Stimulated activated CD4-positive, alpha-beta T cell treated with anti-CD3 and anti-CD28 coated beads, TNF-alpha, amount 100 ng/mL, for 24 hours (primary cell): ENCODE data around the gene ABI2.
"Not testable (repeated sequence)": the region's sequence is repeated elsewhere in the genome, so short reads cannot be mapped to it uniquely, and the experiment has no call there.

Experiments used
- DNase-seq, 3 experiments: peaks; one replicate each; pipeline ENCODE4 v3.0.0-alpha.2; 2020; ENCODE audit warnings: low read depth in 3 of 3

ABI2 gene

DNA sequence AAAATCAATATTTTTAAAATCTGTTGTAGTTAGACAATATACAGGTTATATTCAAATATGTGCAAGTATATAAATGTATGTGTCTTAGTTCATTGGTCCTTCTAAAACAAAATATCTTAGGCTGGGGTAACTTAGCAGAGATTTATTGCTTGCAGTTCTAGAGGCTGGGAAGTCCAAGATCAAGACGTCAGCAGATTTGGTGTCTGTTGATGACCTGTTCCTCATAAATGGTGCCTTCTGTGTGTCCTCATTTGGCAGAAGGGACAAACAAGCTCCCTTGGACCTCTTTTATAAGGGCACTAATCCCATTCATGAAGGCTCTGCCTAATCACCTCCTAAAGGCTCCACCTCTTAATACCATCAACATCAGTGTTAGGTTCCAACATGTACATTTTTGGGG is 31.3 kb downstream of the ABI2 start:
- no peak for DNase-seq

DNA sequence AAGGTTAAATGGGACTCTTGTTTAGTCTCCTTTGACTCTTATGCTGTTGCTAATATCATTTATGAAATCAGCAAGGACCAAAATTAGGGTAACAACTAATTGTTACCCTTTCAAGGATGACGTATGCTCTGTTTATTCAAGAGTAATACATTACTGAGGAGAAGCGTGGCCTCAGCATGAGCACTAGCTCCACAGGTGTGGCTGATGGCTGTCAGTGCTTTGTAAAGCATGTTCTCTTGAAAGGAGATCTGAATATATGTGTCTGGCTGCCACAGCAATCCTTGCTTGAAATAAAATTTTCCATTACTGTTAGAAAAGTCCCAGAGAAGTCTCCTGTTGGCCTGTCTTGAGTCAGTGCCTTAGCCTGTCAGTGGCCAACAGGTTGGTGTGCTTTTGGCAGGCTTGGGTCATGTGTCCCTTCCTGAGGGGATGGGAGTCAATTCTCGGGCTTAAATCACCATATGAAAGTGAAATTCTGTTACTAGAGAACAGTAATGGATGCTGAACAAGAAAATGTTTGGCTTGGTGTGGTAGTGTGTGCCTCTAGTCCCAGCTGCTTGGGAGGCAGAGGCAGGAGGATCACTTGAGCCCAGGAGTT is 32.7 kb downstream of the ABI2 start:
- DNase-seq: no peak

DNA sequence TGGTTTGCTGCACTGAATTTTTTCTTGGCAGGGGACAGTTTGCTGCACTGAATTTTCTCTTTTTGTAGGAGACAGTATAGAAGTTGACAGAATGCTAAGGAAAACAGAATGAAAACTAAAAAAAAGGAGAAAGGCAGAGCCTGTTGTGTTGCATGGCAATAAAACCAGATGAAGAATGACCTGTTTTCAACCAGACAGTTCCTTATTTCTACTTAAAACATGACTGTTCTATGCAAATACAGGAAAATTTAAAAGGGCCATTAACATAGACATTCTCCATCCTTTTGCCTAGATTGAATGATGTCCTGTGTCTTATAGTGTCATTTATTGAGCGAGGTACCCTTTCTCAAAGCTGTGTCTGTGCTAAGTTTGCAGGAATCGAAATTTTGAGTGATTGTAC is 33.3 kb downstream of the ABI2 start:
- DNase-seq: no peak

DNA sequence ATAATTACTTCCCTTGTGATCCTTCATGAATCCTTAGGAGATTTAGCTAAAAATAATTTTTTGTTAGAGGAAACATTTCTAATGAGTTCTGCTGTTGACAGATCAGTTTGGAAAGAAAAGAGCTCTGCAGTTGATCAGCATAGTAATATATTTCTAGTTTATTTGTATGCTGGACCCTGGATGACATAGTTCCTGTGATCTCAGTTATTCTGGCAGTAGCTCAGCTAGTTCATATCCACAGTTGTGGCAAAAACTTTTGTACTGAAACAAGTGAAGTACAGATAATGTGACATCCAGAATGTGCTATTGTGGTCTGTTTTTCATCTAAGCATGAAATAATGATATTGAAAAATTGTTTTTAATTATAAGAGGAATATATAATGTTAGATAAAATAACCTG is 33.7 kb downstream of the ABI2 start:
- no peak for DNase-seq

DNA sequence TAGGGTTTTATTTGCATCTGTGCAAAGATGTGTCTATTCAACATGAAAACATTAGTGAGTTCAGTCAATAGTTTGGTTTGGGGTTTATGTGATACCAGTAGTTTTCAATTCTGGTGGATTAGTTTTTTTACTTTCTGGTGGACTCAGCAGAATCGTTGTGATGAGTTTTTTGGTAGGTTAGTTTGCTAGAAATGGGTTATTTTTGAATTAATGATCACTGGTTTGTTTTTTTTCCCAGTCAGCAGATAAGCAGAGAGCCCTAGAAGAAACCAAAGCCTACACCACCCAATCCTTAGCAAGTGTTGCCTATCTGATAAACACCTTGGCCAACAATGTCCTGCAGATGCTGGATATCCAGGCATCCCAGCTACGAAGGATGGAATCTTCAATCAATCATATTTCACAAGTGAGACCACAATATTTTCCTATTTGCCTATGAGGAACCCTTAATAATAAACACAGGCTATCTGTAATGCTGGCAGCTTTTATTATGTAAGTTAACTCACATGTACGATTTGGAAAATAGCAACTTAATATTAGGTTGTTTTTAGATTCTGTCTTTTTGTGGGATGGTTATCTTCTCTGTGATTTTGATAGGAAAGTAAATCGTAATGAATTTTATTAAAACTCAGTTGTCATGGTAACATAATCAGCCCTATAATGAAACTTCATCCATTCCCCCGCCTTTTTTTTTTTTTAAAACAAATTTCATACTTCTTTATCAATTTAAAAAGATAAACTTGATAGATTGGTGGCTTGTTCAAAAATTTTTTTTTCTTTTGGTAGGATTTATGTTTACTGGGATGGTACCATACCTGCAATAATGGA is 38.7 kb downstream of the ABI2 start:
- no peak for DNase-seq

DNA sequence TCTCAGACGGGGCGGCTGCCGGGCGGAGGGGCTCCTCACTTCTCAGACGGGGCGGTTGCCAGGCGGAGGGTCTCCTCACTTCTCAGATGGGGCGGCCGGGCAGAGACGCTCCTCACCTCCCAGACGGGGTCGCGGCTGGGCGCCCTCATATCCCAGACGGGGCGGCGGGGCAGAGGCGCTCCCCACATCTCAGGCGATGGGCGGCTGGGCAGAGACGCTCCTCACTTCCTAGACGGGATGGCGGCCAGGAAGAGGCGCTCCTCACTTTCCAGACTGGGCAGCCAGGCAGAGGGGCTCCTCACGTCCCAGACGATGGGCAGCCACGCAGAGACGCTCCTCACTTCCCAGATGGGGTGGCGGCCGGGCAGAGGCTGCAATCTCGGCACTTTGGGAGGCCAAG is 44.5 kb downstream of the ABI2 start:
- DNase-seq: not testable (repeated sequence)

DNA sequence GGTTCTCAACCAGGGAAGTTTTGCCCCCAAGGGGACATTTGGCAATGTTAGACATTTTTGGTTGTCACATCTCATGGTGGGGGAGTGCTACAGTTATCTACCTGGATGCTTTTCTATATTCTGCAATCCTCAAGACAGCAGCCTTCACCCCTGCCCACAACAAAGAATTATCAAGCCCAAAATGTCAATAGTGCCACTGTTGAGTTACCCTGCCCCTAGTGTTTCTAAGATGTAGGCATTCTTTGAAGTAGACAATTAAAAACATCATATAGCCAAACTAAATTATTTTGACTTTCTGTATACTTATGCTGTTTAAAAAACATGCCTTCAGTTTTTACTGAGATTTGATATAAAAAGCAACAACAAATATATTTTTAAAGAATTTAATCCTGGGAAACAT is 48.0 kb downstream of the ABI2 start:
- no peak for DNase-seq

DNA sequence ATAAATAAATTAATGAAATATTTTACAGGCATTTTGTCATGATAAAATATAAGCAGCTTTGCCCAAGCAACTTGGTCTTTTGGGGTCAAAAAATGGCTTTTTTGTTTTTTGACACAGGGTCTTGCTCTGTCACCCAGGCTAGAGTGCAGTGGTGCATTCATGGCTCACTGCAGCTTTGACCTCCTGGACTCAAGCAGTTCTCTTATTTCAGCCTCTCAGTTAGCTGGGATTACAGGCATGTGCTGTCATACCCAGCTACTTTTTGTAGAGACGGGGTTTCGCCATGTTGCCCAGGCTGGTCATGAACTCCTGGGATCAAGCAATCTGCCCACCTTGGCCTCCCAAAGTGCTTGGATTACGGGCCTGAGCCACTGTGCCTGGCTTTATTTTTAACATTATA is 51.0 kb downstream of the ABI2 start:
- no peak for DNase-seq

DNA sequence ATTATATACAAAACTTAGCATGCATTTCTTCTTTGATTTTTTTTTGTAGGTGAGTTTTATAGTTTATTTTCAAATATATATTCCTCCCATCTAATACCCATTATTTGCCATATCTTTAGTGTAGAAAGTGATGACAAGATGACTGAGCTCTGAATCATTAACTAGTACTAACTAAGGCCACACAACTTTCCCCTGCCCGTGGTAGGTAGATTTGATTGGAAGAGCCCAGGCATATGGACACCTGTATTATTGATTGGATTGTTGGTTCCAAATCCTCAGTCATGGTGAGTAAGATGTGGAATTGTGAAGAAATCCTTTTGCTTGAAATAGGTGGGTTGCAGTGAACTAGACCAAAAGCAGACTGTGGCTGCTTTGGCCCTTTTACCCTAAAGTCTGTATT is 54.8 kb downstream of the ABI2 start:
- DNase-seq: no peak

DNA sequence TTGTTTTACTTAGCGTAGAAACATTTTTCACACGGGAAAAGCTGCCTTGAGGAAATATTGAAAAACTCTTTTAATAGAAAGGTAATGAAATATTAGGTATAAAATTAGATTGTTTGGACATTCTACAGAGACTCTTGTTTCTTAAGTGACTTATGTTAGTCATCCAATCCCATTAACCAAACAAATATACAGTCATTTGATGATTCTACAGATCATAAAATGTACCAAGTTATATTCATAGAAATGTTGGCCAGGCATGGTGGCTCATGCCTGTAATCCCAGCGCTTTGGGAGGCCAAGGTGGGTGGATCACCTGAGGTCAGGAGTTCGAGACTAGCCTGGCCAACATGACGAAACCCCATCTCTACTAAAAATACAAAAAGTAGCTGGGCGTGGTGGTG is 60.0 kb downstream of the ABI2 start:
- not testable (repeated sequence) for DNase-seq

DNA sequence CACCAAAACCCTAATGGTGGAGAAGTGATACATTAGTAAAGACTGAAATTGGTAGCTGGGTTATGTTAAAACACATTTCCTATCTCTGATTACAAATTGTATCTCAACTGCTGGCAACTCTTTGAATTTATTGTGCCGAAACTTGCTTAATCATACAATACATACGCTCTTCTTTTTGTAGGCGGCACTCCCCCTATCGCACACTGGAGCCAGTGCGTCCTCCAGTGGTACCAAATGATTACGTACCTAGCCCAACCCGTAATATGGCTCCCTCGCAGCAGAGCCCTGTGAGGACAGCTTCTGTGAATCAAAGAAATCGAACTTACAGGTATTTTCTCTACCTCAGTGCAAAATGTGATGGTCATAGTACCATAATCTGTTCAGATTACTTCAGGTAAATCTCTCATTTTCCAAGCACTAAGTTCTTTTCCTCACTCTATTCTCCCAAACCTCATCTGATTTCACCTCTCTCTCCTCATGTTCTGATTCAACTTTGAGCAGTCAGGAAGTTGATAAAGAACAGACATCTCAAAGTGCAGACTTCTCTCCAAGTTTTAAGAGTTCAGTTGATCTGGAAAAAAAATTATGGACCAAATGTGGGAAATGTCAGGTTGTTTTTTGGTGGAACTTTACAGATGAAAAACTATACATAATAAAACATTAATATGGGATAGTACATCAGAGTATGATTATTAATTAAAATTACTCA is 66.5 kb downstream of the ABI2 start:
- no peak for DNase-seq

DNA sequence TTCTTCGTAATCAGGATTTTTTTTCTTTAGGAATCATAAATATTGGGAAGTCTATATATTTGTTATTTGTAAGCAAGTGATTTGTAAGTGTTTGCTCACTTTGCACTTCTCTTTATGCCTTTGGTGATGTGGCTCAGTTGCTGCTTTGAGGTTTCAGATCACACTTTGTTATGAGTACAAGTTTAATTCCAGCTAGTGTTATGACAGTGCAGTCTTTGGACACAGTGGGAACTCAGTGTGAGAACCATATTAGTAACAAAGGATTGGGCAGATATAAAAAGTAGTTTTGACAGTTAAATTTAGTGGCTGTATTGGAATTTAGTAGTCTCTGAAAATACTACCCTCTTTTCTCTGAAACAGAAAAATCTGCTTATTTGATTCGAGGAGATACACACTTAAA is 67.7 kb downstream of the ABI2 start:
- DNase-seq: no peak

DNA sequence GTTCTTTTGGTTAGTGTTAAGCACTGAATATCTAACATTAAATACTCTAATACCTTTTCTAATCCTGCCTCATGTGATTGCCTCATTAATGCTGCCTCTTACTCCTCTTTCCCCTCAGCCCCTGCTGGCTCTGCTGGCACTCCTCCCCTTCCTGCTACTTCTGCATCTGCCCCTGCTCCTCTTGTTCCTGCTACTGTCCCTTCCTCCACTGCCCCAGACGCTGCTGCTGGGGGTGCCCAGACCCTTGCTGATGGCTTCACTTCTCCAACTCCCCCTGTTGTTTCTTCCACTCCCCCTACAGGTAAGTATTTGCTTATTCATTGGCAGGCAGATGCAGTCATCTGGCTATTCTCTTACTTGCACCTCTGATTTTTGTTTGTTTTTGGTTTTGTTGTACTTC is 68.5 kb downstream of the ABI2 start:
- DNase-seq: no peak

DNA sequence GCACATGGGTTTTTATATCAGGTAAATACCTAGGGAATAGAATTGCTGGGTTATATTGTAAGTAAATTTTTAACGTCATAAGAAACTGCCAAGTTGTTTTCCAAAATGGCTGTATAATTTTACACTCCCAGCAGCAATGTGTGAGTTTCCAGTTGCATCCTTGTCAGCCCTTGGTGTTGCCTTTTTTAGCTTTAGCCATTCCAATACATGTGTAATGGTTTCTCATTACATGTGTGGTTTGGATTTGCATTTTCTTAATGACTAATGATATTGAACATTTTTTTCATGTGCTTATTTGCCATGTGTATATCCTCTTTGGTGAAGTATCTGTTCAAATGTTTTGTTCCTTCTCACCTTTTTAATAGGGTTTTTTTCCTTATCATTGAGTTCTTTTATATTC is 70.8 kb downstream of the ABI2 start:
- DNase-seq: no peak

DNA sequence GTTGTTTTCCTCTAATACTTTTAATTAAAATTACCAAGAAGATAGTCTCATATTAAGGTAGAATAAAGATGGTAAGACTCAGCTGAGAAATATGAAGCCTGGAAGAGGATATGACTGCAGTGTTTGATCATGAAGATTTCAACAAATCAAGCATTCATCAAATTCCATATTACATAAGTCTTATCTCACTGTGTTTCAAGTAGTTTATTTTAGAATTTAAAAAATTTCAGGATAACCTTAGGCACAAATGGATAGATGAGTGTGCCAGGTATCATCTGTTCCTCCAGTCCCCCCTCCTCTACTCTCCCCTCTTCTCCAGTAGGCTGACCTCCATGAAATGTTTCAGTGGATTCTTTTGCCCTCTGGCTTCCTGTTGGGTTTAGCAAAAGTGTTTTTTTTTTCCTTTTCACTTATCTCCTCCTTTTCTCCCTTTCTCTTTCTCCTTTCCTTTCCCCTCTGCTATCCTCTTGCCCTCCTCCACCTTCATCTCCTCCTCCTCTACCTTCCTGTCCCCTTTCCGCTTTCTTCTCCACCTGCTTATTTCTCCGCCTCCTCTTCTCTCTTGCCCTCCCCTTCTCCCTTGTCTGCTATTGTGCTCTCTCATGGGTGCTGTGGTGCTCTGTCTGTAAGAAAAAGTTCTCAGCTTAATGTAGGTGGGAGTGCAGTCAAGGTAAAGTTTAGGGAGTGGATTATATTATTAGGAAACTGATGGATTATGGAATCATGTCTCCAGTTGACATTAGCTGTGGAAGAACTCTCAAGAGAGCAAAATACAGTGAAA is 72.8 kb downstream of the ABI2 start:
- DNase-seq: no peak

DNA sequence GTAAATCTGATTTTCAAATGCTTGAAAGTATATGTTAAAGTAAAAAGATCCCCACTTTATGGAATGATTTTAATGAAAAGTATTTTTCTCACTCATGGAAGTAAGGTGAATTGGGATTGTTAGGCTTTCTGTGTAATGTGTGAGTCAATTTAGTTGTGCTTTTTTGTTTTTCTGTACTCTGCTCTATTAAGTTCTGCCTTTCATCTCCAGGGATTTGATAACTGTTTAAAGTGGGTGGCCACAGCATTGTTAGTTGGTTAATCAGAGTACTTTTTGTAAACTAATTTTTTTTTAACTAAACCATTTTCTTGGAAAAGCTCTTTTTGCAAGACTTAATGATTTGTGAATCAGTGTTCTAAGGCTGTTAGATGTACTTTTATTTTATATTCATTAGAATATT is 76.8 kb downstream of the ABI2 start:
- DNase-seq: no peak

DNA sequence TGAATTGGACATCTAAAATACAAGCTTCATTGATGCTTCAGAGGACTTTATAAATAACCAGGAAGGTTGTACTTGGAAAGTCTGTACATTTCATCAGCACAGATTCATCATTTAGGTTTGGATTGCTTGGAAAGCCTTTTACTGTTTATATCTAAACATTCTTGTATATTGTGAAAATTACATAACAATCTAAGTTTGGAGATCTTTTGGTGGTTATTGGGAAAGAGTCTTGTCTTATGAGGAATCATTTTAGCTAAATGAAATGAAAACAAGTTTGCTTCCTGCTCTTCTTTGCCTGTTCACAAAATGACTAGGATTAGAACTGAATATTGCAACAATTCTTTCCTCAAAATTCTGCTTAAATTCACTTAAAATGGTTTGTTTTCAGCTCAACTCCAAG is 79.3 kb downstream of the ABI2 start:
- no peak for DNase-seq

DNA sequence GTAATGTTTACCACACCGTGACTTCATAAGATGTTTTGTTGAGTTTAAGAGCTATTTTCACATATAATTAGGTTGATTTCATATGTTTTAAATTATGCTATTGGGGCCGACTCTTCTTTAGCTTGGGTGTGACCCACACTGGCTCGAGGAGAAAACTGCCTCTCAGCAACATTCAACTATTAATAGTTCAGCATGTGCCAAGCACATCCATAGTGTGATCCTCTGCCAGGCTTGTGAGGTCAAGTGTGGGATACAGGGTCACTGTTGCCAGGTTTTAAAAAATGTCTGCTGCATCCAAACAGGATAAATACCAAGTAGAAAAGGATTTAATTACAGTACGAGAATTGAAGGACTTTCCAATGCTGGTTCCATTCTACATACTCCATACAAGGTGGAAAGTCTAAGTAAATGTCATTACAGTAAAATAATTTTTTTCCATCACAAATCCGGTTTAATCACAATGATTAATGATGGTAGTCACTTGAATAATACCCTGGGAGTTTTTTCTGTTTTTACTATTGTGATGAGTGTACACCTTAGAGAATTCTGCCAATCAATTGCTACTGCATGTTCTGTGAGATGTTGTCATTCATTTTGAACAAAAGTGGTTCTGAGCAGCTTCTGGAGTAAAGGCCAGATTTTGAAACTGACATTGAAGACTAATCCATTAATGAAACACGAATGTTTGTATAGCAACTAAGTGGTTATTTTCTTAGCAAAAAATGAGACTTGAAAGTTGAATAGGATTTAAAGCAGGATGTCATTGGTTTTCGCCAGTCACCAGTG is 84.5 kb downstream of the ABI2 start:
- no peak for DNase-seq

DNA sequence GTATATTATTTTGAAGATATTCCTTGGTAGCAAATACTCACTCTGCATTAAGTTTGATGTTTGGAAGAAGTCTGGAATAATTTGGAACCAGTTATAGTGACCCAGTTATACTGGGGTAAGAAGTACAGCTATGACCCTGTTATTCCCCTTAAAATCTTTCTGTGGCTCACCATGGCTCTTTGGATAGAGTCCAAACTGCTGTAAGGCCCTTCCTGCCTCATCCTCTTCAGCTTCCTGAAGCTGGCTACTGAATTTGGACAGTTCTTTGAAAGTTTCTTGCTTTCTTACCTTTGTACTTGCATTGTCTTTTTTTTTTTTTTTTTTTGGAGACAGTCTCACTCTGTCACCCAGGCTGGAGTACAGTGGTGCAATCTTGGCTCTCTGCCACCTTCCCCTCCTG is 85.6 kb downstream of the ABI2 start:
- no peak for DNase-seq

DNA sequence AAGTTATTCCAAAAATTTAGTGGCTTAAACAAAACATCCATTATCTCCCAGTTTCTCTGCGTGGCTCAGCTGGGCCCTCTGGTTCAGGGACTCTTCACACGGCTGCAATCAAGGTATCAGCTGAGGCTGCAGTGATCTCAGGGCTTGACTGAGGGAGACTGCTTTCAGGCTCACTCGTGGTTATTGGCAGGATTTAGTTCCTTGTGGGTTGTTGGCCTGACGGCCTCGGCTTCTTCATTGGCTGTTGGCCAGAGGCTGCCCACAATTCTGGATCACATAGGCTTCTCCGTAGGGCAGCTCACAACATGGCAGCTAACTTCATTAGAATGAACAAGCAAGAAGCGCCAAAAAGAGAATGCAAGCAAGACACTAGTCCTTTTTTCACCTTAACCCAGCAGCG is 90.1 kb downstream of the ABI2 start:
- no peak for DNase-seq

DNA sequence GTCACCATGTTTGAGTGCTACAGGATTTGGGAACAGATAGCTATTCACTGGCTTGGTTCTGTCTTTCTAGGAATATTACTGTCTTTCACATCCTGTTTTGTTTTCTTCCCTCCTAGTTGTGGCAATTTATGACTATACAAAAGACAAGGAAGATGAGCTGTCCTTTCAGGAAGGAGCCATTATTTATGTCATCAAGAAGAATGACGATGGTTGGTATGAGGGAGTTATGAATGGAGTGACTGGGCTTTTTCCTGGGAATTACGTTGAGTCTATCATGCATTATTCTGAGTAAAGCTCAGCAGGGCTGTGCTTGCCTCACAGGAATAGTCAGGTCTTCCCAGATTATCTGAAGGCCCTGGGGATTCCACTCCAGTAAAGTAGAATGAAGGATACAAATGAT is 98.9 kb downstream of the ABI2 start:
- DNase-seq: no peak

DNA sequence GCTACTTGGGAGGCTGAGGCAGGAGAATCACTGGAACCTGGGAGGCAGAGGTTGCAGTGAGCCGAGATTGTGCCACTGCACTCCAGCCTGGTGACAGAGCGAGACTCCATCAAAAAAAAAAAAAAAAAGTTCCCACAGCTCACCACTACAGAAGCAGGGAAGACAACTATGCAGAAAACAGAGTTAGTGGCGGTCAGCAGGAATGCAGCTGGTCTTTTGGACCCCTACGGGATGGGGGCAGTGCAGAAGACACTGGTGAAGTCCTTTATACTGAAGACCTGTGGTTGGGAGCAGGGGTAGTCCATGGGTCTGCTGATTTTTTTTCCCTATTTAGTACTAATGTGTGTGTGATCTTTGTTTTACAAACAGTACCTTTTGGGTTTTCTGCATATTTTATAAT is 101.4 kb downstream of the ABI2 start:
- DNase-seq: not testable (repeated sequence)
